Measurements from ENCODE around the gene AMIGO3. TPM values are rescaled to one million over a fixed set of nuclear protein-coding genes. Genes with fewer than 3 reads are reported as not detected.
A peak's percentile ranks its signal among the peaks of the same experiment; 100 is the strongest.

Gene AMIGO3
- total and polyA plus RNA-seq, 10 of the 15 experiments (the other 5 are each of a cell fraction or from before 2014, with no cell fraction given): 0.07 to 1.3 (median 0.44) TPM; not detected in 3

DNA sequence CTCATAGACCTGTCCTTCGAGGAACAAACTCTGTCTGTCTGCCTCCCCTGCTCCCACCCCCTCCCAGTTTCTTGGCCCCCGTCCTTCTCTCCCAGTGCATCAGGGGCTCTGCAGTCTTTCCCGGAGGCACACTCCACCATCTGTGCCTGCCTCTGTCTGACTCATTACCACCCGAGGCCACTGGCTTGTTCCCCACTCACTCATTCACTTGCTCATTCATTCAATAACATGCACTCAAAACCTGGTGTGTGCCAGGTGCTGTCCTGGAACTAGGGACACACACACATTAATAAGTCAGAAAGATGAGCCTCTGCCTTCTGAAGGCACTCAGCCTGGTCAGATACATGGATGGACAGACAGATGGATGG lies 12.4 kb downstream of the AMIGO3 start (continued):
- TF ChIP-seq BACH1 (IDR thresholded peaks at IDR 0.05; ENCODE audit: borderline replicate concordance) (no peak), BMI1 (IDR thresholded peaks at IDR 0.05; ENCODE audit: borderline replicate concordance) (no peak), NFXL1 (IDR thresholded peaks at IDR 0.05; ENCODE audit: borderline replicate concordance) (no peak)
- TF ChIP-seq, protein P1, sequence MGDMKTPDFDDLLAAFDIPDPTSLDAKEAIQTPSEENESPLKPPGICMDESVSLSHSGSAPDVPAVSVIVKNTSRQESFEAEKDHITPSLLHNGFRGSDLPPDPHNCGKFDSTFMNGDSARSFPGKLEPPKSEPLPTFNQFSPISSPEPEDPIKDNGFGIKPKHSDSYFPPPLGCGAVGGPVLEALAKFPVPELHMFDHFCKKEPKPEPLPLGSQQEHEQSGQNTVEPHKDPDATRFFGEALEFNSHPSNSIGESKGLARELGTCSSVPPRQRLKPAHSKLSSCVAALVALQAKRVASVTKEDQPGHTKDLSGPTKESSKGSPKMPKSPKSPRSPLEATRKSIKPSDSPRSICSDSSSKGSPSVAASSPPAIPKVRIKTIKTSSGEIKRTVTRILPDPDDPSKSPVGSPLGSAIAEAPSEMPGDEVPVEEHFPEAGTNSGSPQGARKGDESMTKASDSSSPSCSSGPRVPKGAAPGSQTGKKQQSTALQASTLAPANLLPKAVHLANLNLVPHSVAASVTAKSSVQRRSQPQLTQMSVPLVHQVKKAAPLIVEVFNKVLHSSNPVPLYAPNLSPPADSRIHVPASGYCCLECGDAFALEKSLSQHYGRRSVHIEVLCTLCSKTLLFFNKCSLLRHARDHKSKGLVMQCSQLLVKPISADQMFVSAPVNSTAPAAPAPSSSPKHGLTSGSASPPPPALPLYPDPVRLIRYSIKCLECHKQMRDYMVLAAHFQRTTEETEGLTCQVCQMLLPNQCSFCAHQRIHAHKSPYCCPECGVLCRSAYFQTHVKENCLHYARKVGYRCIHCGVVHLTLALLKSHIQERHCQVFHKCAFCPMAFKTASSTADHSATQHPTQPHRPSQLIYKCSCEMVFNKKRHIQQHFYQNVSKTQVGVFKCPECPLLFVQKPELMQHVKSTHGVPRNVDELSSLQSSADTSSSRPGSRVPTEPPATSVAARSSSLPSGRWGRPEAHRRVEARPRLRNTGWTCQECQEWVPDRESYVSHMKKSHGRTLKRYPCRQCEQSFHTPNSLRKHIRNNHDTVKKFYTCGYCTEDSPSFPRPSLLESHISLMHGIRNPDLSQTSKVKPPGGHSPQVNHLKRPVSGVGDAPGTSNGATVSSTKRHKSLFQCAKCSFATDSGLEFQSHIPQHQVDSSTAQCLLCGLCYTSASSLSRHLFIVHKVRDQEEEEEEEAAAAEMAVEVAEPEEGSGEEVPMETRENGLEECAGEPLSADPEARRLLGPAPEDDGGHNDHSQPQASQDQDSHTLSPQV (IDR thresholded peaks at IDR 0.05): no peak

DNA sequence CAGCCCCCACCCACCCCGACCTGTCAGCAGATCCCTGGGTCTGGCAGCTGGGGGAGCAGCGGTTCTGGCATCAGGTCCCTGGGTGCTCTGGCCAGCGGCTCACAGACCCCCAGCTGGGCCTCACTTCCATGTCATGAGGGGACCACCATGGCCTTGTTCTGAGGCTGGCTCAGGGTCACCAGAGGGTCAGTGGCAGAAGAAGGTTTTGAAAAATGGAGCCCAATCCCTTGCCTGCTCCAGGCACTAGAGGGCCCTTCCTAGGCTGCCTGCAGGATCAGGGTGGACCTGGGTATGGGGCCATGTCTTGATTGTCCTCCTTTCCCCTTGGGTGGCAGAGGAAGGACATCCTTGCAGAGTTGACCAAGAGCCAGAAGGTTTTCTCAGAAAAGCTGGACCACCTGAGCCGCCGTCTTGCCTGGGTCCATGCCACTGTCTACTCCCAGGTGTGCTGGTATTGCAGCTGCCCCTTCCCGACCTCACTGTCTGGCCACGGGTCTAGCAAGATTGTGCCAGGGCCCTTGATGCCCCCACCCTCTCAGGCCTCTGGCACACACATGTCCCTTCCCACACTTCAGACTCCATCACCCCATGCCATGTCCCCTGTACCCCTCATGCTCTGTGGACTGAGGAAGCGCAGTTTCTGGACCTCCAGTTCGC lies 12.9 kb downstream of the AMIGO3 start:
- H3K27me3 ChIP-seq (replicated peaks in 1 of 2; ENCODE audit: control insufficient read depth in 2 of 2, insufficient read depth in 2 of 2, low read length in 1 of 2): no peaks in the 10 kb centered on the region
- no peaks in the 10 kb centered on the region for H3K4me1 ChIP-seq (ENCODE audit: control insufficient read depth, insufficient read depth, low read length)
- in situ Hi-C loops (cut with MboI) (no loop called here), intact Hi-C loops (cut with micrococcal nuclease; ENCODE audit: unreplicated experiment) (no loop called here)
- no peak overlapping the region for H3K9ac ChIP-seq (ENCODE audit: control insufficient read depth, insufficient read depth, low read length)
- no peaks in the 10 kb centered on the region for H4K20me1 ChIP-seq (ENCODE audit: control insufficient read depth, insufficient read depth)
- ATAC-seq (no peak), DNase-seq (ENCODE audit: low read depth, low spot score) (no peak), FAIRE-seq (no peak)
- H3K4me3 ChIP-seq: no peak overlapping the region
- H3K36me3 ChIP-seq (ENCODE audit: control insufficient read depth in 2 of 2, insufficient read depth in 2 of 2, low read length in 1 of 2): peaks cover 0 to 5% of the 10 kb centered on the region in 2 experiments; a peak in 3 of 4 replicates
- no peak overlapping the region for H2AFZ ChIP-seq (ENCODE audit: control insufficient read depth, low read depth, low read length)
- ChIA-PET RAD21 (ENCODE audit: unreplicated experiment) (no interaction called here), CTCF (no interaction called here), POLR2A (no interaction called here), SMC1A (ENCODE audit: uncharacterized antibody, unreplicated experiment) (no interaction called here)
- TF ChIP-seq POLR2A (IDR thresholded peaks at IDR 0.05; ENCODE audit: low read depth, low read length) (0 out of 2 replicates have a peak, but pooled peaks have one; percentile 24), CBFB (IDR thresholded peaks at IDR 0.05; ENCODE audit: low read depth) (no peak)
- no peaks in the 10 kb centered on the region for H3K9me3 ChIP-seq (replicated peaks; ENCODE audit: control insufficient read depth, insufficient read depth, low read length)
- WGBS (ENCODE audit: insufficient coverage, insufficient replicate concordance, low lambda C conversion rate, missing lambda C conversion rate): 82% methylated on average over 9 of the region's 9 CpGs
- H3K79me2 ChIP-seq (ENCODE audit: control insufficient read depth, insufficient read depth, low read length): no peaks in the 10 kb centered on the region
- H3K27ac ChIP-seq (ENCODE audit: control insufficient read depth, insufficient read depth): no peak overlapping the region
- BruUV-seq (replicated peaks): no TSS peak
- H3K4me2 ChIP-seq (ENCODE audit: control insufficient read depth, insufficient read depth): no peak overlapping the region

Data from GM12878 (cell line).